HG03558 (cell line): ENCODE measurements around the gene HIVEP3.

Experiments
- ATAC-seq: cut with Tn5 transposase; IDR thresholded peaks from one replicate; pipeline ENCODE4 v1.9.1; 2021; ENCODE audit warnings: moderate number of reproducible peaks; ENCODE audit not compliant: unreplicated experiment; ENCODE audit errors: extremely low read depth

Gene HIVEP3

DNA sequence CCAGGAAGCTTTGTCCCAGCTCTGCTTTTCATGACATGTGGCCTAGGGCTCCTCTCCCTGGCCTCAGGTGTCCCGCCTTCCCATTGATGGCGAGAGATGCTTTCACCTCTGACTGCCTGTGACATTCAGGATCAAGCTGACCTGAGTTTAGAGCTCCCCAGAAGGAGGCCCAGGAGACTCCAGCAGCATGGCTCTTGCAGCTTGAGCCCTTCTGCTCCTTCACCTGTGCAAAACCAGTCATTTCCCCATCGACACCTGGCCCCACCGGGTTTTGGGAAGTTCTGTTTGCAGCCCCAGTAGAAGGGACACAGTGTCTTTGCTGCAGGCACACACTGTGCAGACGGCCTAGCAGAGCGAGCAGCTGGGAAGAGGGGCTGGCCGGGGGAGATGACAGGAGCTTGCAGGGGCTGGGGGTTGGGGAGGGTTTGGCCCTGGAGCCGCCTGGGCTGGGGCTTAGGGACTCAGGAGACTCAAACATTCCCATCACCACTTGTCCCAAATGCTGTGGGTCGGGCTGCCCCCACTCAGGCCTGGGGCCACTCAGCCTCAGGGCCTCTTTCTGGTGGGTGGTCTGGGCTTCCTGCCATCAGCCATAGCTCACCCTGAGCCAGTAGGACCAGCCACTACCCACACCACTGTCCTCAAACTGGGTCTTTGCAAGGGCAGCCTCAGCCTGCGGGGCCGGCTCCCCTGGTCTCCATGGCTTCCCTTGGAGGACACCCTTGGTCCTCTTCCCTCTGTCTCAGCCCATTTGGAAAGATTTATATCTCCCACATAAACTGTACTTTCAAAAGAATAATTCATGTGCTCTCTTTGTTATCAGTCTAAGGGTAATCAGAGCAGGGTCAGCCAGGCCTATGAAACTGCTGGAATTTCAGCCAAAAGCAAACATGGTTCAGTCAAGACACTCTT lies 430.4 kb downstream of the HIVEP3 start:
- ATAC-seq, result no peak

DNA sequence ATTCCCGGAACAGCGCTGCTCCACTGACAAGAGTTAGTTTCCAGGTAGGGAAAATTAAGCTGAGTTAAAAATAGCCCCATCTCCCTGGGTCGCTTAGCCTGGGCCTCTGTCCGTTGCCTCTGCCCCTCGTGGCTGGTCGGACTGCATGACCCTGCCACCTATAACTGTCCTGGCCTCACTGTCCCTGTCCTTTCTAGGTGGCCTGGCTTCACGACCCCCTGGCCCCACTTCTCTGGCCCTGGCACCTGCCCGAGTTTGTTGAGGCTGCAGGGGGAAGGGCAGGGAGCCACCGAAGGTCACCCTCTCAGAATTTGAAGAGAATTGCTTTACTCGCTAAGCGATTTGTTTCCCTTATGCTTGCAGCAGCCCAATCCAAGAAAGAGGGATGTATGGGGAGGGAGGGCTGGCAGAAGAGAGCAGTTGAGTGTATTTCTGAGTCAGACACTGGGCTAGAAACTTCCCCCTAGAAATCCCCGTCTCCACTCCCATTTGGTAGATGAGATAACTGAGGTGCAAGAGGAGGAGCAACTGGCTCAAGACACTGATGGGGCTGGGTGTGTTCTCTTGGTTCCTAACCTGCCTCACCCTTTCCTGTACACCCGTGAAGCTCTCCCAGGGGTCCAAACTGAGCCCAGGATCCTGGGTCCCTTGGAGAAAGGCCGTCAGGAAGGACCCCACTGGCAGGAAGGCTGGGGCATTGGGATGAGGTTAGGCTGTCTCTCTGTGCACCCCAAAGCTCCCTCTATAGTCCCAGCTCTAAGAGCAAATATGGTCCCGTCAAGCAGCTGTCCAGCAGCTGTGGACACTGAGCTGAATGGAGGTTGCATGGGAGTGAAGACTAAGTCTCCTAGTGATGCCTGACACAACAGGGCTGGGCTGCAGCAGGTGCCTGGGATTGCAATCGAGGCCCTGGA lies 431.3 kb downstream of the HIVEP3 start:
- ATAC-seq, result no peak

DNA sequence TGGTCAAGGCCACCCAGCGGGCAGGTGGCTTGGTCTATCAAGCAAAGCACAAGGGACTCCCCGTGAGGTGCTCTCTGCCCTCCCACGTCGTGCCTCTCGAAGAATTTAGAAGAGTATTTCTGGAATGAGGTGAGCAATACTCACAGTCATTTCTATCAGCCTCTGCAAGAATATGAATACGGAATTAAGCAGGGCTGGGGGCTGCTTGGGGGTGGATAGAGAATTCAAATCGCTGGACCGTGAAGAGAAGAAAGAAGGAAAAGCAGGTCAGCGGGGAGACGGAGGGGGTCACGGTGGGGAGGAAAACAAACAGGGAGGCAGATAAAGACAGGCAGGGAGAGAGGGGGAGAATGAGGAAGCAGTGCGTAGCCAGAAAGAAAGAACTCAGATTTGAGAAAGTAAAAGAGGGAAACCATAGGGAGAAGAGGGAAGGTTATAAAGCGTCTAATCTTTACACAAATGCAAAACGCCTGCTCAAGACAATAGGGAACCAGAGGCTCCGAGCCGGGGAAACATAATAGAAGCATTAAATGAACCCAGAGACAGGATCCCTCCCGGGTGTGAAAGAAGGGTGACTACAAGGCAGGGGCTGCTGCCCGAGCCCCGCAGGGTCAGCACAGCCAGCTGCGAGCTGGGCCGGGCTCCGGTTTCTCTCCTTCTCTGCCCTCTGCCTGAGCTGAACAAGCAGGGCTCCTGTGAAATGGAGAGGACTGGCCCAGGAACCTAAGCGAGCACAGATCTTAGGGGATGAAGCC lies 432.2 kb downstream of the HIVEP3 start:
- ATAC-seq, result no peak

DNA sequence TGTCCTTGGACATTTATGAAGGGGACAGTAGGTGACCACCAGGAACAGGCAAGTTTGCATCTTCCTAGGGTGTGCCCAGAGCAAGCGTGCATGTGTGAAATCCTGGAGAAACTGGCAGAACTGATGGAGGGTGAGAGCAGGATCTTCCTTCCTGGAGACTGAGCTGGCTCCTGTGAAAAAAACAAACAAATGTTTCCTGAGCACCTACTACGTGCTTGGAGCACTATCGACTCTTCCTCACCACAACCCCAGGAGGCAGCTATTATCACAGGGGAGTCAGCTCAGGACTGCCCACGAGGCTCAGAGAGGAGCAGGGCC lies 432.7 kb downstream of the HIVEP3 start:
- no peak for ATAC-seq

DNA sequence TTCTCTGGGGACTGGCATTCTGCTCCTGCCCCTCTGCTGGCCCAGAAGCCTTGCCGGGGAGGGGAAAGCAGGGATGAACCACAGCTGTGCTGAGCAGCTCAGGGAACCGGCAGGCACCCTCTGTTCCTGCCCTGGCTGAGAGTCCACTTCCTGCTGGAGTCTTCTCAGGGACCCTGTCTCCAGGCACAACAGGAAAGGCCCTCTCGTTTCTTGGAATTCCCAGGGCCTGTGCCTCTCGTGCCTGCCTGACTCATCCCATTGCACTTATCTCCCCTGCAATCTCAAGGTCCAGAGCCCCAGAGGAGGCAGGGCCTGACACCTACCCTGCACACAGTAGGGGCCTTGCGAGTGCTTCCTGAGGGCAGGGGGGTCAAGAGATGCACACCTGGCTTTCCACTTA lies 433.1 kb downstream of the HIVEP3 start:
- no peak for ATAC-seq

DNA sequence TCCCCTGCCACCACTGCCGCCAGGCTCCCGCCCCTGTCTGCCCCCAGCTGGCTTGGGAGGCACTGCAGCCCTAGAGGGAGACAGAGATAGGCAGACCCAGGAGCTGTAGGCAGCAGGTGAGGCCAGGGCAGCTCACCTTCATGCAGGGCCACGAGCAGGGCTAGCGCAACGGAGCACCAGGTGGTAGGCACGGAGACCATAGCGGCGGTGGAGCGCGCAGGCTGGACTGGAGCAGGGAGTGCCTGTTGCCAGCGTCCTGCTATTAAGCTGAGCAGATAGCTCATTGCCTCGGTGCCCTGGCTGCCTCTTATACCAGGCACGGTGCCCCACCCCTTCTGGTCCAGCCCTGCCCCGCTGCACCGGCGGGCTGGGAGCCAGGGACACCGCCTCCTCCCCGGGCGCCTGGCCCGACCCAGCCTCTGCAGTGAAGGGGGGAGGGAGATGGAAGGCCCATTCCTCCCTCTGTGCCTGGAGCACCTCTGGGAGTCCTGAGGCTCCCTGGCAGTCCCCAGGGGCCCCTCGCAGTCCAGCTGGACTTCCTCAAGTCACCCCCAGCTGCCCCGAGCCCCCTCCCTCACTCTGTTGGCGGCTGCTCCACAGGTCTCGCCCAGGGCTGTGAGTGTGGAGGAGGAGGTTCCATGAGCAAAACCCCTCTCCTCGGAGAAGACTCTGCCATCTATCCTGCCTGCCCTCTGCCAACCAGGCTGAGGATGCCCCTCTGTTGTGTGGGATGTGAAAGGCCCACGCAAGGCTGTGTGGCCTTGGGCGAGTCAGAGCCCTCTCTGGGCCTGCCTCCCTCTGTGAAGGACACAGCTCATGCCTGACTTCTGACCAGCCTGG lies 434.1 kb downstream of the HIVEP3 start, which contains the start of gene EDN2:
EDN2 (minus strand) TSS at position 282 of the 840 bp plus-strand sequence; CDS start at position 200, 82 bp downstream.
- no peak for ATAC-seq

DNA sequence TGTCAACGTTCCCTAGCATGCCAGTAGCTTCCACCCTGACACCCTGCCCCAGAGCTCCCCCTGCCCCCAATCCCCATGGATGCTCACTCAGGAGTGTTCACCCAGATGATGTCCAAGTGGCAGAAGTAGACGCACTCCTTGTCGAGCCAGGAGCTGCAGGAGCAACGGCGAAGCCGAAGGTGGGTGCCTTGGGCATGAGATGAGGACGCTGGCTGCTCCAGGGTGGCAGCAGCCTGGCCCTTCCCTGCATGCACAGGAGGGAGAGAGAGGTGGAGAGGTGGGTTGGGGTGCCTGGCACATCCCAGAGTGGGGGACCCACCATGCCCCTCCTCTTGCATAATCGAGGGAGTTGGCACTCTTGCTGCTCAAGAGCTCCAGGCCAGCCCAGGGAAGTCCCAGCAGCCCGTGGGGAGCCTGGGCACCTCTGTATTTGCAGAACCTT lies 434.7 kb downstream of the HIVEP3 start:
- ATAC-seq, result no peak

DNA sequence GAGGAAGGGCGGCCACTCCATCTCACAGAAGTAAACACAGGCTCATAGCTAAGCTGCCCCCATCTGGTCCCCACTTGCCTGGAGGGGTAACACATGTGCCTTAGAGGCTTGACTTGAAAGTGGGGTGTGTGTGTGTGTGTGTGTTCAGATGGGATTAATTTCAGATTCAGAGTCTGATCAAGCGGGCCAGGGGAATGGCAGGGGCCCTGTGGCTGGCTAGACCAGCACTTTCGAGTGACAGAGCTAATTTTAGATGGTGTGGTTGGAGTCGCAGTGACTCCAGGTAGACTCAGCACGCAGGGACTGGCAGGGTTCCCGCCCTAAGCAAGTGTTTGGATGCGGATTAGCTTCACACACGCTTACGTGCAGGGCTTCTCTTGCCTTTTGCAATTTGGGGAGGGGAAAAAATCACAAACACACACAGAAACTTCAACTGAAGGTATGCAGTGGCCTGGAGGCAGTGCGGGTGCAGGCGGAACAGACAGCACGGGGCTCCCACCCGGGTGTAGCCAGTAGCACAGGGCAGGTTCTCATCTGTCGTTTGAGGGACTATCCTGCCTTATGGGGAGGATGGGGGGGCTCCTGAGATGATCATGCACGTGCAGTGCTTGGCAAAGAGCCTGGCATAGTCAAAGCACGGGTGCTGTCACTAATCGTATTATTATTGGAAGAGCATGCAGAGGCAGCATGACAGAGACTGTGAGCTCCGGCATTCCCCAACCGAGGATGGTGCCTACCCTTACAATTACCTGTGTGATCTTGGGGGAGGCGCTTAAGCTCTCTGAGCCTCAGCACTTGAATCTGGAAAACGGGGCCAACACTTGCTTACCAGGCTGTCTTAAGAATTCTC lies 435.5 kb downstream of the HIVEP3 start:
- no peak for ATAC-seq

DNA sequence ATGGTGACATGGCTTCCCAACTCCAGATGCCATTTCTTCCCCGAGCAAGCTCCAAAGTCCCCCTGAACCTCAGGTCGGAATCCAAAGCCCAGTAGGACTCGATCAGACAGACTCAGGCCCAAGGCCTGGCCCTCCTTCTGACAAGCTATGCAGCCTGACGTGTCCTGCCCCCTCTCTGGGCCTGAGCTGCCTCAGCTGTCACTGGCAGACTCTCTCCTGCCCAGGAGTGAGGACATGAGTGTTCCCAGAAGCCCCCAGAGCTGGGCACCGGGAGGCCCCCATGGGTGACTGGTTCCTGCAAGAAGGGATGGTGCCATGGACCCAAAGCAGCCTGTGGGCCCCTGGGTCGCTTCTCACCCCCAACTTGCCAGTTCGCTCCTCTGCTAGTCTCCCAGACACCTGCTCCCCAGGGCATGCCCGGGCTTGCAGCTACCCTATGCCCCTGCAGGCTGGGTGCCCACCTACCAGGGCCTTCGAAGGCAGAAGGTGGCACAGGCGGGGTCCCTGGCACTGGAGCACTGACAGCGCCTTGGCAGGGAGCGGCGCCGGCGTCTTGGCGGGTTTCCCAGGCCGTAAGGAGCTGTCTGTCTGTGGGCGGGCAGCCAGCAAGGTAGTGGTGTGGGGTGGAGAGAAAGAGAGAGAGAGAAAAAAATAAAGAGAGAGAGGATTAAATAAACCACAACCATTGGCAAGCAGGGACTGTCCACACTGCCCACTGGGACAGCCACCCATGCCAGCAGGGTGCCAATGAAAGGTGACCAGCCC lies 436.5 kb downstream of the HIVEP3 start:
- no peak for ATAC-seq

DNA sequence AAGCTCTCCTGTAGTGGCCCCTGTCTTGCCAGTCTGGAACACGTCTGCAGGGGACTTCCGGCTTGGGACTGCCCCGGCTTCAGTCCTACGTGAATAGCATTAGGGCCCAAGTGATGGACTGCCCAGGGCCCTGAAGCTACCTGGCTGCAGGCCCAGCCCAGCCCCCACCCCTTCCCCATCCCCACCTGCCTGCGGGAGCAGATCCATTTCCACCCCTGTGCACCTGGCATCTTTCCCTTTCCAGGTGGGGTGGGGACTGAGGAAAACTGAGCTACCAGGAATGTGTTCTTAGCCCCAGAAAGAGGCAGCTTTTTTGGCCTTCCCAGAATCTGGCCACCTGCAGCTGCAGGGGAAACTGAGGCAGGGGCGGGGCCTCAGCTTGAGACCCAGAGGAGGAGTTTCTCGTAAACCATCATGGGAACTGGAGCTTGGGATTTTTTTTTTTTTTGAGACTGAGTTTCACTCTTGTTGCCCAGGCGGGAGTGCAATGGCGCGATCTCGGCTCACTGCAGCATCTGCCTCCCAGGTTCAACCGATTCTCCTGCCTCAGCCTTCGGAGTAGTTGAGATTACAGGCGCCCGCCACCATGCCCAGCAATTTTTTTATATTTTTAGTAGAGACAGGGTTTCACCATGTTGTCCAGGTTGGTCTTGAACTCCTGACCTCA lies 437.5 kb downstream of the HIVEP3 start:
- no peak for ATAC-seq

DNA sequence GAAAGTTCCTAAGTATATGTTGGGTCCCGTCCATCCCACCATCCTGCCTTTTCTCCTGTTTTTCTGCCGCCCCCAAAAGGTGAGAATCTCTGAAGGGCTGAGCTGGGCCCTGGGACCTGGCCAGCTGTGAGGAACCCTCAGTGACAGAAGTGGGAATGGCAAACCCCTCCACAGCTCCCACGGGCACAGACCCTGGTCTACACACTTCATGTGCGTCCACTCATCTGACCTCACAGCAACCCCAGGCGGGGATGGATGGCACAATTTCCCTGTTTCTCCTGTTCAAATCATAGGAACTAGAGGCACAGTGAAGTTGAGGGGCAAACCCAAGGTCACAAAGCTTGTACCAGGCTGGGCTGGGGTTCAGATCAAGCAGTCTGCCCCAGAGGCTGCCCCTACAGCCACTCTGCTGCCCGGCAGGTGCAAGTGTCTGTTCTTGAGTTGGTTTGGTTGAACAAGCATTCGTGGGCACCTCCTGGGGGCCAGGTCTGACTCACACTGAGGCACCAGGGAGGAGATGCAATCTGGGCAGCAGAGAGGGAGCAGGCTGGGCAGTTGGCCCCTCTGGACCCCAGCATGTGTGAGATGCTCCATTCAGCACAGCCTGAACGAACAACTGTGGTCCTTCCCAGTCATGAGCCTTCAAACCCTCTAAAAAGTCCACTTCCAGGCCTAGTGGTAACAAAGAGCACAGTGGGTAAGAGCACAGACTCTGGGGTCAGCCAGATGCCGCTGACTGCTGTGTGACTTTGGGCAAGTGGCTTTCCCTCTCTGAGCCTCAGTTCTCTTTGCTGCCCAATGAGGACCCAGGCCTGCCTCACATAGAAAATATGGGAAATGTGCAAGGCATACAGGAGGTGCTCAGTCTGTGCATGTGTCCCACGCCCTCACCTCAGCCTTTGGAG lies 438.3 kb downstream of the HIVEP3 start:
- no peak for ATAC-seq

DNA sequence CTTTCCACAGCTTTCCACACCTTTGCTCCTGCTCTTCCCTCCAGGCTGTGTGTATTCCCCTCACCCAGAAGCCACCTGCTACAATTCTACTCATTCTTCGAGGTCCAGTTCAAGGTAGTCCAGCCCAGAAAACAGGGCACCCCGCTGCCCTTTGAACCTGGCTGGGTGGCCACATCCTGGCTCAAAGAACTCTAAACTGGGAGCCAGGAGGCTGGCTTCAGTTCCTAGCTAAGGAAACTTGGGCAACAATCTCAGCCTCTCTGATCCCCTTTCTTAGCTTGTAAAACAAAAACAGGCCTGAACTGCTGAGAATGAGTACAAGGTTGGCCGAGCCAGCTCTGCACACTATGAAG lies 438.9 kb downstream of the HIVEP3 start:
- ATAC-seq, result no peak

DNA sequence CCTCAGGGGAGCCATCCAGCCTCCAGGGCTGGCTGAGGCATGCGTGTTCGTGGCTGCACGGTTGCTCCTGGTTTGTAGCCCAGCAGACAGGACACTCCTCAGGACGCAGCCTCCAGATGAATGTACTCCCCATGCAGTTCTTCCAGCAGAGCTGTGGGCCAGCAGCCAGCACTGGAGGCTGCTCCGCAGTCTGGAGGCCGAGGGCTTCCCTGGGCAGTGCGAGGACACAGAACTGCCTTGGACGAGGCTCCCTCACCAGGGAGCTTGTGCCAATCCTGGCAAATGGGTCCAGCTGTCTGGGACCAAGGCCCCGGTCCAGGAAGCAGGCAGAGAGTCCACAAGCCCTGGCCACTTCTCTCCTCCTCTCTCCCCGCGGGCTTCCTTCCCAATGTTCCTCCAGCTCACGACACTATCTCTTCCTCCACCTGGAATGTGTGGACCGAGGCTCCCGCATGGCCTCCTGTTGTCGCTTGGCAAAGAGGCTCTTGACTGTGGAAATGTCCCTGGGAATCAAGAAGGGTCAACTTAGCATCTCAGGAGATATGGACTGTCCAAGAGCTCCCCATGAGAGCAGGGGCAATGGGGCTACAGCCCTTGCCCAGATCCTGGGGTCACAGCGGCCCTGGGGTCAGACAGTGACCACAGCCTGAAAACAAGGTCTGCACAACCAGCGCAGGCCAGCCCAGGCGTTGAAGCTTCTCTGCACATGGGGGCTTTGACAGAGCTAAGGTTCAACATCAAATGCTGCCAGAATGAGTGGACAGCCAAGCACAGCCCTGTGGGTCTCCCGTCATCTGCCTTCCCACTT lies 439.5 kb downstream of the HIVEP3 start:
- ATAC-seq, result no peak

DNA sequence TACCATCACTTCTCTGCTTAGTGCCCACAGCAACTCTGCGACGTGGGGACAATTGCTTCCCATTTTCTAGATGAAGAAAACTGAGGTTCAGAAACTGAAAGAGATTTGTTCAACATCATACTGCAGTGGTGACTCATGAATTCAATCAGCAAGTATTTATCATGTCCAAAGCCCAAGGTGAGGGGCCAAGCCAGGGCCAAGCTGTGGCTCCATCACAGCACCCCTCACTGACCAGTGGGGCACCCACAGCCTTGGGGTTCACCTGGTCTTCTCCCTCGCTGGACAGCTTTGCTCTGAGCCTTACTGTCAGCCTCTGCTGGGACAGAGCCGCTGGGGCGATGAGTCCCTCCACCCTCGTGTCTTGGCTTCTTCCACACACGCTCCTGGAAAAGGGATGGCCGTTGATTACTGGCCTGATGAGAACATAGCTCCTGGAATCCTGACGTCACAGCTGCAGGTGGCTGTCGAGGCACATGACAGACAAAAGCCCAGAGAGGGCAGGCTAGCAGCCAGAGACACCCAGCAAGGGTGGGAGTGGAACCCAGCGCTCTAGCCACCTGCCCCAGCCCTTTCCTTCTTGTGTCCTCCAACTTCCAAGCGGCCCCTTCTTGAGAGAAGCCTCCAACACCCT lies 440.5 kb downstream of the HIVEP3 start:
- ATAC-seq, result no peak

DNA sequence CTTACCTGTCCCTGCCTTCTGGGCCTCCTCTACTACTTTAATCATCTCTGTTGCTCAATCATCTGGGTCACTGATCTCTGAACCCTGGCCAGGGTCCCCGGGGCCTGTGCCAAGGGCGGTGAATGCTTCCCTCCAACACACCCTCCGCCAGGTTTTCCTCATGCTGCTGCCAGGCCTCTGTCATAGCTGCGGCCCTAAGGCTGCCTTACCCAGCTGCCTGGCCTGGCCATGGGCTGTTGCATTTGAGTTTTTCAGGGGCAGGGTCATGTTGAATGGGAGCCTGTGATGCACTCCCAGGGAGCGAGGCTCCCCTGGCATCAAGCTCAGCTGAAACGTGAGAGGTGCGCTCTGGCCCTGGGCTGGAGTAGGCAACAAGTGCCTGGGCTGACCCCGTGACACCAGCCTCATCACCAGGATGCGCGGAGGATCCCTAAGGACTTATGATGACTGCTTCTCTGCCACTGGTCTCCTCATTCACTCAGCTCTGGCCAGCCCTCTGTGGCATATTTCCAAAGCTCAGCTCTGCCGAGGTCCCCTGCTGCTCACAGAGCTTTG lies 441.8 kb downstream of the HIVEP3 start:
- no peak for ATAC-seq
